NCI-H748 (cell line): ENCODE data around the gene IGF2BP2.
"Not testable (repeated sequence)": the region's sequence is repeated elsewhere in the genome, so short reads cannot be mapped to it uniquely, and the experiment has no call there.

Experiments
- DNase-seq: peaks from one replicate; lab custom pipeline; 2025; ENCODE audit not compliant: unreplicated experiment; lab: John Stamatoyannopoulos, UW

Gene IGF2BP2

GRCh38 chr3:185716436-185717108 is 108.3 kb downstream of the IGF2BP2 start:
- no peak for DNase-seq

- DNase-seq = no peak
Observed at GRCh38 chr3:185715091-185715490, 109.8 kb downstream of the IGF2BP2 start.

GRCh38 chr3:185714085-185714484 is 110.8 kb downstream of the IGF2BP2 start:
- no peak for DNase-seq

GRCh38 chr3:185713015-185713414 is 111.8 kb downstream of the IGF2BP2 start:
- no peak for DNase-seq

- DNase-seq = no peak
Observed at GRCh38 chr3:185712337-185712736, 112.5 kb downstream of the IGF2BP2 start.

GRCh38 chr3:185711255-185711870 is 113.5 kb downstream of the IGF2BP2 start:
- DNase-seq = no peak

- DNase-seq = peak; percentile 2
Observed at GRCh38 chr3:185709251-185709955, 115.4 kb downstream of the IGF2BP2 start.

- no peak for DNase-seq
Observed at GRCh38 chr3:185708392-185708791, 116.5 kb downstream of the IGF2BP2 start.

- no peak for DNase-seq
Observed at GRCh38 chr3:185705498-185705897, 119.3 kb downstream of the IGF2BP2 start.

GRCh38 chr3:185702262-185703225 is 122.3 kb downstream of the IGF2BP2 start:
- DNase-seq = no peak

- peak; percentile 2 for DNase-seq
Observed at GRCh38 chr3:185701611-185702261, 123.1 kb downstream of the IGF2BP2 start.

- DNase-seq = no peak
Observed at GRCh38 chr3:185699927-185700326, 124.9 kb downstream of the IGF2BP2 start.

- DNase-seq = not testable (repeated sequence)
Observed at GRCh38 chr3:185697228-185697627, 127.6 kb downstream of the IGF2BP2 start.

- DNase-seq = no peak
Observed at GRCh38 chr3:185696039-185696438, 128.8 kb downstream of the IGF2BP2 start.

- no peak for DNase-seq
Observed at GRCh38 chr3:185693985-185694653, 130.7 kb downstream of the IGF2BP2 start.

GRCh38 chr3:185691622-185692021 is 133.2 kb downstream of the IGF2BP2 start:
- no peak for DNase-seq

GRCh38 chr3:185687271-185687878 is 137.5 kb downstream of the IGF2BP2 start:
- DNase-seq = no peak

GRCh38 chr3:185685231-185686035 is 139.4 kb downstream of the IGF2BP2 start:
- no peak for DNase-seq

GRCh38 chr3:185680231-185680630 is 144.6 kb downstream of the IGF2BP2 start:
- no peak for DNase-seq
